ENCODE data around the gene SCTR. TPM values are rescaled to one million over a fixed set of nuclear protein-coding genes. Genes with fewer than 3 reads are reported as not detected.

SCTR gene
- total RNA-seq, 2 experiments from 2014 or later = not detected

Other genes starting within 250 kb of the SCTR start
- 10 to 100 TPM; 12.3 to 15.6 TPM for gene C2orf76, start 157.6 kb downstream of the SCTR start, total RNA-seq
- gene DBI, start 157.5 kb downstream of the SCTR start, total RNA-seq = 100 to 1,000 TPM; 162 to 182 TPM
- gene TMEM37, start 92.6 kb downstream of the SCTR start, total RNA-seq = not detected
- gene CFAP221, start 20.0 kb upstream of the SCTR start, total RNA-seq = not detected
- 10 to 100 TPM; 18.1 to 20.8 TPM for gene TMEM177, start 154.7 kb upstream of the SCTR start, total RNA-seq
- gene PTPN4, start 235.4 kb upstream of the SCTR start, total RNA-seq = 10 to 100 TPM; 32.9 to 34.7 TPM

Measured in activated naive CD8-positive, alpha-beta T cell treated with anti-CD3 and anti-CD28 coated beads for 36 hours (primary cell).